ENCODE data around the gene ITGB8.
"Not testable (repeated sequence)": the region's sequence is repeated elsewhere in the genome, so short reads cannot be mapped to it uniquely, and the experiment has no call there.

Gene ITGB8

DNA sequence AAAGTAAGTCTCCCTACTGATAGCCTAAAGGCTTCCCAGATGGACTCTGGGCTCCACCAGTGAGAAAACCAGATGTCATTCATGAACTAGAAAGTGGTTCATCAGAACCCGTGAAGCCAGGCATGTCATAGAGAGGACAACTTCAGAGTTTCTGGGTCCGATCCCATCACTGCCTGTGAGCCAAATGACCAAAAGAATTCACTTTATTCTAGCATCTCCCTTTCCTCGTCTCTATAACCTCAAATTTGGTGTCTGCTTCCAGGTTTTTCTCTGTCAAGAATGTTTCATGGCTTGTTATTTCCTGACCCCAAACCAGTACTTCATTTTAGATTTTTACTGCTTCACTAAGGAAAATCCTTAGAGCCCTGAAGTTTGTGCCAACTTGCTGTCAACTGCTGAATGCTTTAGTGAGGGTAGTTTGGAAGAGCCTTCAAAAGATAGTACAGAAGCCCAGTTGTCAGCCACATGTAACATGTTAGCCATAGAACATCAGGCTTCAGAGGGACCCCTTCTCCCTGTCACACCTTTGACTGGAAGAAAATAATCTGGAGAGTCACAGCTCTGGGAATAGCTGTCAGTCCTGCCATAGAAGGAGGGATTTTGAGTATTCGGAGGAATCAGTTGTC, 34.0 kb downstream of the ITGB8 start:
- DNase-seq (ENCODE audit: low read depth in 2 of 3, low spot score in 2 of 3): no peak

DNA sequence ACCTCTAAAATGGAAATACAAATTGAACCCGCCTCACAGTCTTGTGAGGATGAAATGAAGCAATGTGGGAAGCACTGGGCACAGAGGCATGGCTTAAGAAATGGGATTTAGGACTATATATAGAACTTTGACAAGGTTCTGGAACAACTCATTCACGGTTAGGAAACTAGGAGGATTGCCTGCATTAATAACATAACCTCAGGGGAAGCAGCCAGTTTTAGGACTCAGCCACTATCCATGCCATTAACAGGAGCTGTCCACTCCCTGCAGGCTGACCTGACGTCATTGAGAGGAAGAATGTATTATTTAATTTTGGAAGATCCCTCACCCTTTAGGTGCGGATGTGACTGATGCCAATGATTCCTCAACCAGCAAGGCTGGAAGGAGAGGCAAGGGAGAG, 34.8 kb downstream of the ITGB8 start:
- DNase-seq (ENCODE audit: low read depth in 2 of 3, low spot score in 2 of 3): no peak

DNA sequence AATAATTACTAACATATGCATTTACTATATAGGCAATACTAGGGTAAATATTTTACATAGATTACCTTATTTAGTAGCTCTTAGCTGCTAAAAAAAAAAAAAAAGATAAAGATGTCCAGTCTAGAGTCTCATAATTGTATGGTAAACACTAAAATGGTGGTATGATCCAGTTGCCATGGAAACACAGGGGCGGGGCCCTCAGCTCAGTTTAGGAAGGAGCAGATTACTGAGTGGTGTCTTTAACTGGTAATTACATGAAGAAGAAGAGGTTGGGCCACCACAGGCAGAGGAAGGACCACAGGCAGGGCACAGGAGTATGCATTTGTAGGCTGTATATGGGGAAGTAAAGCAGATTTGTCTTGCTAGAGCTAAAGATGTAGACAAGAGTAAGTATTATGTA, 43.7 kb downstream of the ITGB8 start:
- DNase-seq (ENCODE audit: low read depth in 2 of 3, low spot score in 2 of 3): no peak

DNA sequence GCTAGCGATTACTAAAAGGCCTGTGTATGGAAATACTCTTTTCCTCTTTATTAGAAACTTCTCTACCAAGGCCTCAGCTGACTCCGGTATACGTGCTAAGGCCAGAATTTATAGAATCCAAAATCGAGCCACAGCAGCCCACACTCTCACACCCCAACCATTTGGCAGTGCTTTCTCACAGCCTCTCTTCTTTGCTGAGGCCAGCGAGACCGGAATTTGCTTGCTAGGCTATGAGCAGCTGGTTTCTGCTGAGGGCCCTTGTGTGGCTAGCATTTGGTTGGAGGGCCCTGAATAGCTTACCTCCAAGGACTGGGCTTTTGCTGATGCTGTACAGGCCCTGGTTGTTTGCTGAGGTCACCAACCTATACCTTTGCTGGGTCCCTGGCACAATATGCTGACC, 46.1 kb downstream of the ITGB8 start:
- no peak for DNase-seq (ENCODE audit: low read depth in 2 of 3, low spot score in 2 of 3)

DNA sequence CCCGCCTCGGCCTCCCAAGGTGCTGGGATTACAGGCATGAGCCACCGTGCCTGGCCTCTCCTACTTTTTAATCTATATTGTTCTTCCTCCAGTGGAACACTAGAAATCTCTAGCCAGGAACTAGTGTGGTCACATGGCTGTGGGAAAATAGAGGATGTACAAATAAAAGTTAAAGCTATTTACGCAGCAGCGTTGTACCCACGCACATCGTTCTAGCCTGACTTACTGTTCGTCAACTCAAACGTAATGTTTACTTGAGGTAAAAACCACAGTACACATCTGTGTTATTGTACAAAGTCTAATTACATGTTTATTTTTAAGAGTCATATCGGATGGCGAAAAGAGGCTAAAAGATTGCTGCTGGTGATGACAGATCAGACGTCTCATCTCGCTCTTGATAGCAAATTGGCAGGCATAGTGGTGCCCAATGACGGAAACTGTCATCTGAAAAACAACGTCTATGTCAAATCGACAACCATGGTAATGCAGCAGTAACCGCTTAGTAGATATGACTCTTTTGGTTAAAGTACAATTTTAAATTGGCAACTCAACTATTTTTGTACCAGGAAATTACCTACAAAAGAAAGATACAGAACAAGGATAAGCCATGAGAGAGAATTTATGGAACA, 50.8 kb downstream of the ITGB8 start:
- no peak for DNase-seq (ENCODE audit: low read depth in 2 of 3, low spot score in 2 of 3)

DNA sequence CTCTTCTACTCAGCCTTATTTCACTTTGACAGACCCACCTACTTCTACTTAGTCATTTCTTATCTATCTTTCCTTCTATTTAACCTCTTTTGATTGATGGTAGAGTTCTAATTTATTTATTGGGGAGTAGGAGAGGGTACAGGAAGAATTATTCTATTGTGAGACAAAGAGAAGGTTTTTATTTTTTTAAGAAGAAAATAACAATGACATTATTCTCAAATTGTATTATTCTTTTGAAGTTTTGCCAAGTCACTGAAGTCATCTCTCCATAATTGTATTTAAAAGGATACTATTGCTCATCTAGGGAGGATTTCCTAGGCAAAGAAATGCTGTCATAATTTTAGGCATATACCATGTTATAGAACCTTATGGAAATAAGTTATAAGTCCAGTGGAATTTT, 52.7 kb downstream of the ITGB8 start:
- no peak for DNase-seq (ENCODE audit: low read depth in 2 of 3, low spot score in 2 of 3)

DNA sequence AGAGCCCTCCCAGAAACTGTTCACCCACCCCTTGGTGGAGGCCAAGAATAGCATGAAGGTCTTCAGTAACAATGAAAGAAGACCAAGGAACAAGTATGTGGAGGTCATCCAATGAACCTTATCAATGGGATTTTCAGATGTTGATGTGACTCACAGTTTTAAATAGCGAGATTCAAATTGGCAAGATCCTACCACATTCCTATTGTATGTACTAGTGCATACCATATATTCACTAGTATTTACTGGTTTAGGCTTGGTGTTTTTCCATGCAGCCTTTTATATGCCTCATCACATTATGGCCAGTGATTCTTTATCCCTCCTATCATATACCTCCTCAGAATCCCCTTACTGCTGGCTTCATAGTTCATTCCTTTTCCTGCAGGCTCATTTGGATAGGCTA, 54.4 kb downstream of the ITGB8 start:
- DNase-seq (ENCODE audit: low read depth in 2 of 3, low spot score in 2 of 3): no peak

DNA sequence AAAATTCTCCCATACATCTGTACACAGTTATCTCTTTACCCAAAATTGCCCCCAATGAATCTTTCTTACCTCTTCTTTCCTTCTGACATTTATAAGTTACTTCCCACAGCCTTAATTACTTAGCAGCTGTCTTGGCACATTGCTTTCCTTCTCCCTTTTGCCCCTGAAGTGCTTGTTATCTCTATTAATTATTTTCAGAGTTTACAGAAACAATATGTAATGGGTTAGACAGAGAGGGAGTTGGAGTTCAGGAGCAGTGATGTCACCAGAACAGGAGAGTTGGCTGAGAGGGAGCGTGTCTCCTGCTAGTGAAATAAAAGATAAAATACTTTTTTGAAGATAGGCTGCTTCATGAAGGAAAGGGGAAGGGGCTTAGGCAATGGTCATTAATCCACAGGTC, 57.4 kb downstream of the ITGB8 start:
- DNase-seq (ENCODE audit: low read depth in 2 of 3, low spot score in 2 of 3): no peak

DNA sequence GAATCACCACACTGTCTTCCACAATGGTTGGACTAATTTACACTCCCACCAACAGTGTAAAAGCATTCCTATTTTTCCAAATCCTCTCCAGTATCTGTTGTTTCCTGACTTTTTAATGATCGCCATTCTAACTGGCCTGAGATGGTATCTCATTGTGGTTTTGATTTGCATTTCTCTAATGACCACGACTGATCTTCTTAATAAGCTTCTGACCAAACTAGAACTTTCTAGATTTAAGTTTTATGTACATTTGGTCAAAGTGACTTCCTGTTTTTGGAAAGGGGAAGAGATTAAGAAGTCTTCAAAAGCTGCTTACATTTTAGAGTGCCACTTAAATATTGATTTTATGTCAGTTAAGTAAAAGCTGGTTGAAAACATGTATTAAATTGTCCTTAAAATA, 58.5 kb downstream of the ITGB8 start:
- DNase-seq (ENCODE audit: low read depth in 2 of 3, low spot score in 2 of 3): not testable (repeated sequence)

DNA sequence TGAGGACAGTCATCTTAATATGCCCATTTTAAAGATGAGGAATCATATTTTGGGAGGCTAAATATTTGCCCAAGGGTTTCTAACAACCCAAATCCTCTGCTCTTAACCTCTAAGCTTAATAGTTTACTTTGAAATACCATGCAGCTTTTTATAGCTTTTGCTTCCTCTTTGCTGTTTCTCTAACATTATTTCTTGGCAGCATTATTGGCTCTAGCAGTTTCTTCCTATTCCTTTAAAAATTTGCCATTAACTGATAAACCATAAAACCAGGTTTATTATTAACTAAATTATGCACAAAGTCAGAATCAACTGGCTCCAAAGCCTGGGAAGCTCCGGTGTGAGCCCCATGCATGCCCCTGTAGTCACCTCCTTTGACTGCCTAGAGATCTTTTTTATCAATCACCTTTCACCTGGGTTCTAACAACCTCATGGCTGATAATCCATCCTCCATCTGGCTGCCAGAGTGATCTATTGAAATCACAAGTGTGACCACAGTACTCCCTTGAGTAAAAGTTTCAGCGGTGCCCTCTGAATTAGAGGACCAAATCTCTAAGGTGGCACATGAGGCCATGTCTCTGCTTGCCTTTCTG, 62.4 kb downstream of the ITGB8 start:
- no peak for DNase-seq (ENCODE audit: low read depth in 2 of 3, low spot score in 2 of 3)

DNA sequence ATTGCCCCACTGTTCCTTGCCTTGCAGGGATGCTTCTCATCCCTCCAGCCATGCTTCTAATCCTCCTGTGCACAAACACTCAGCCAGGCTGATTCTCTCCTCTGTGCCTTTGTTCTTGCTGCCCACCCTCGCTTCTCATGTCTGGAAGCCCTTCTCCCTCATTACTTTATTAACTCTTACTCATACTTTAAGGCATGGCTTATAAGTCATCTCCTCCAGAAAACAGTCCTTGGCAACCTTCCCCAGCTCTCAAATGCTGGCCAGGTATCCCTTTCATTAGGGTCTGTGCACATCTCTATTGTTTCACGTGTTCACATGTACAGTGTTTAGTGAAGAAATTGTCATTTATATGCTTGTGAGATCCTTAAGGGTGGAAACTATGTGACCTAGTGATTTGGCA, 62.9 kb downstream of the ITGB8 start:
- no peak for DNase-seq (ENCODE audit: low read depth in 2 of 3, low spot score in 2 of 3)

DNA sequence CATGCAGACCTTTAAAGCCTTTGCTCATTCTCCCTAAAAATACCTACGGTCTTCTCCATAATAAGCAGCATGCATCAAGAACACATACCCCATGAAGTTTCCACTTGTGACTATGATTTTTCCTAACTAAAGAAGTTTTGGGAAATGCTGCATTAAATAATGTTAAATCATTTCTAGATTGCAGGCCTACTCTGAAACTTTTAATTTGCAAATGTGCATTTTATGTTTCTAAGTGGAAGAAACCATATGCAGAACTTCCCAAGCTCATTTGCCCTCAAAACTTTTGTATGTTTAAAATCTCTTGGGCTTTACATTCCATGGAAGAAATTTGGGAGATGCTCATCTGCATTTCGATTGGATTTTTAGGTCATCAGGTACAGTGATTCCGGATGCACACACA, 63.6 kb downstream of the ITGB8 start:
- no peak for DNase-seq (ENCODE audit: low read depth in 2 of 3, low spot score in 2 of 3)

DNA sequence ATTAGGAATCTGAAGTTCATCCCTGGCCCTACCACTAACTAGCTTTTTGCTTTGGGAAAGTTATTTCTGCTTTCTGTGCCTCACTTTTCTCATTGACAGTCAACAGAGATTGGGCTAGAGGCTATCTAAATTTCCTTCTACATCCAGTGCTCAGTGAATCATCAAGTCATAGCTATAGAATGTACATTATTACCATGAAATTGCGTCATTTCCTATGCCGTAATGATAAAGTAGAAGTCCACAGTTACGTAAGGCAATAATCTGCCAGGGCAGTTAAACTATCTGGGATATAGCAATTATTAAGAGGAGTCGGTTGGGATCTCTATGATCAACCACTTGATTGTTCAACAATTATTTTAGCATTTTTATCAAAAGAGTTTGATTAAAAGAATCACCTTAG, 64.4 kb downstream of the ITGB8 start:
- DNase-seq (ENCODE audit: low read depth in 2 of 3, low spot score in 2 of 3): no peak

DNA sequence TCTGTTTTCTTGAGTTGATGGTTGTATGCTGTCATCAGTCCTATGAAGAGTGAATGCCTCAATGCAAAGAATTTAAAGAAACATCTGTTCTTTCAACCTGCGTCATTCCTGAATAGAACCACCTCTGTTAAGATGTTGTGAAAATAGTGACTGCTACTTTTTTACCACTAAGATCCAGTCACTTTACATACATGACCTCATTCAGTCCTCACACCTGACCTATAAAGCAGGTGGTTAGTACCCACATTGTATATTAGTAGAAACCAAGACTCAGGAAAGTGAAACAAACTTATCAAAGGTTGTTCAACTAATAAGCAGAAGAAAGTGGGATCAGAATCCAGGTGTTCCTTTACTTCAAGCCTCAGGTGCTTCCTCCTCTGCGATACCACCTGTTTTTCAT, 64.8 kb downstream of the ITGB8 start:
- no peak for DNase-seq (ENCODE audit: low read depth in 2 of 3, low spot score in 2 of 3)

DNA sequence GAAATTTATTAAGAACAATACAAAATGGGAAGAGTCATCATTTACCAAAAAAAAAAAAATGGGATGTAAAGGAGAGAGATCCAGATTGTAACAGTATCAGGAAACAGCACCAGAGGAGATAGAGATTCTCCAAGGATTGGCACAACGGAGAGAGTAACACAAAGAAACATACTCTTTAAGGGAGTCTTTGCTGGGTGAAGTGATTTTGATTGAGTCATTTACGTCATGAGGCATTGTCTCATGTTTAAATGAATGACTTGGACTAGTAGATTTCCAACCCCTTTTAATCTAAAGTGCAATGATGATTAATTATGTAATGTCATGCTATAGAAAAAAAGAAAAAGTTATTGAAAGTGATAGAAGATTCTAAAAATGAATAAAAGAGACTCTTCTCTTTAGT, 68.8 kb downstream of the ITGB8 start:
- DNase-seq (ENCODE audit: low read depth in 2 of 3, low spot score in 2 of 3): no peak

DNA sequence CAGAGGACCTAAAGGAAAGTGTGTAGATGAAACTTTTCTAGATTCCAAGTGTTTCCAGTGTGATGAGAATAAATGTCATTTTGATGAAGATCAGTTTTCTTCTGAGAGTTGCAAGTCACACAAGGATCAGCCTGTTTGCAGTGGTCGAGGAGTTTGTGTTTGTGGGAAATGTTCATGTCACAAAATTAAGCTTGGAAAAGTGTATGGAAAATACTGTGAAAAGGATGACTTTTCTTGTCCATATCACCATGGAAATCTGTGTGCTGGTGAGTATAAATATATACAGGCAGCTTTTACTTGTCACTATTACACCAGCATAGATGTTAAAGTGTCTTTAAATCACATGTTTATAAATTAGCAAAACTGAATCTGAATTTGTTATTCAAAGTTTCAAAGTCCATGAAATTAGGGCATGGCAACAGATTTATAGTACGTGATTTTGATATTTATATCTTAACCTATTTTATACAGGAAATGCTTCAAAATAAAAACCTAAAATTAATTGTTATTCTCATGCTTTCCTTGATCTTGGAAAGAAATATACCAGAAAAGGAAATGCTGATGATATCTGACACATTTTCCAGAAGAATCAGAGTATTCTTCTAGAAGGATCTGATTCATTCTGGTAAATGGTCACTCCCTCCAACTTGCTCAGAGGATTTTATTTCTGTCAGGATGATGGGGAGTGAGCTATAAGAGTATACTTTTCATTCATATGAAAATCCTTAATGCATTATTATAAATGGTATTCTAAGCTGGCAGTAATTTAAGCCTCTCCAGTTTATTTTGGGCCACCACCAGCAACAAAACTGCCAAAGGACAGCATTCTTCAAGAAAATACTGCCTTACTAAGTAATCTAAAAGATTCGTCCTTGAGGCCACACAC, 71.4 kb downstream of the ITGB8 start:
- no peak for DNase-seq (ENCODE audit: low read depth in 2 of 3, low spot score in 2 of 3)

DNA sequence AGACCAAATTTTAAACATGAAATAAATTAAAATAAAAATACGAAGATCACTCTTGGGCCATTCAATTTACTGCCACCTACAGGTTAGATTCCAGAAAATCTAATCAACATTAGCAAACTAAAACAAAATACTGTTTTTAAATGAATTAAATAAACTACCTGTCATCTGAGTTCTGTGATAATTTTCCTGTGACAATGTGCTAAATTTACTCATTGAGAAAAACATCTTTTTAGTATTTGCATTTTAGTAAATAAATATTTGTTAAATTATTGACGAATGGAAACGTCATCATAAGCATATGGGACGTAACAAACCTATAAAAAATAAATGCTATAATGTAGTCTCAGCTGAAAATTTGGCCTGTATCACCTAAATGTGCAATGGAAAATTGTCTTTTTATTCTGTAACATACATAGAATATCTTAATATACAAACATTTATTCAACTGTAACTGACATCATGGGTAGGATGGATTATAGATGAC, 72.1 kb downstream of the ITGB8 start:
- no peak for DNase-seq (ENCODE audit: low read depth in 2 of 3, low spot score in 2 of 3)

DNA sequence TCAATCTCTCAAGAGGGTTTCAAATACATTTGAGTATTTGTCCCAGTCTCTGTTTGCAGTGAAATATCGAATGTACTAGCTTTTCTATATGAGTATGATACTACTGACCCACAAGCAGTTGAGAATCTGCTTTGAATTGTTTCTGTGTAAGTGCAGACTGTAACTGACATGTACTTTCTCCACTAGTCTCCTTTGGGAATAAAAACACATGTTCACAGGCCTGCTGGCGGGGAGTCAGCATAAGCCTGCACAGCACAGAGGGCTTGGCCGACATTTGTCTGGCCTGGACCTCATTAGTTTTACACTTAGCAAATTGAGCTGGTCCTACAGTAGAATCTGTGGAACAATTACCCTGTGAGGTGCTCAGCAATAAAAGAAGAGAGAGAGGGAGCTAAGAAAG, 72.6 kb downstream of the ITGB8 start:
- DNase-seq (ENCODE audit: low read depth in 2 of 3, low spot score in 2 of 3): no peak

DNA sequence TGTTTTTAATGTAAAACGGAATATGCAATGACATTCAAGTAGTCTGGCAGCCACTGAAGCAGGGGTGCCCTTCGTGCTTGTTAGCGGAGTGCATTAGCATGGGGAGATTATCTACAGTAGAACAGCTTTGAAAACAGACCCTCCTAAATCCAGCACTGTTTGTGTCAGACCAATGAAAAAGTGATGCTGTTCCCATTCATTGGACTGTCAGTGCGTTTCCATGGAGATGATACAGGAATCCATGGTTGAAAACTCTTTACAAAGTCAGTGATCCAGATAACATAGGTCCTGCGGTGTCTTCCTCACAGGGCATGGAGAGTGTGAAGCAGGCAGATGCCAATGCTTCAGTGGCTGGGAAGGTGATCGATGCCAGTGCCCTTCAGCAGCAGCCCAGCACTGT, 73.6 kb downstream of the ITGB8 start:
- no peak for DNase-seq (ENCODE audit: low read depth in 2 of 3, low spot score in 2 of 3)

DNA sequence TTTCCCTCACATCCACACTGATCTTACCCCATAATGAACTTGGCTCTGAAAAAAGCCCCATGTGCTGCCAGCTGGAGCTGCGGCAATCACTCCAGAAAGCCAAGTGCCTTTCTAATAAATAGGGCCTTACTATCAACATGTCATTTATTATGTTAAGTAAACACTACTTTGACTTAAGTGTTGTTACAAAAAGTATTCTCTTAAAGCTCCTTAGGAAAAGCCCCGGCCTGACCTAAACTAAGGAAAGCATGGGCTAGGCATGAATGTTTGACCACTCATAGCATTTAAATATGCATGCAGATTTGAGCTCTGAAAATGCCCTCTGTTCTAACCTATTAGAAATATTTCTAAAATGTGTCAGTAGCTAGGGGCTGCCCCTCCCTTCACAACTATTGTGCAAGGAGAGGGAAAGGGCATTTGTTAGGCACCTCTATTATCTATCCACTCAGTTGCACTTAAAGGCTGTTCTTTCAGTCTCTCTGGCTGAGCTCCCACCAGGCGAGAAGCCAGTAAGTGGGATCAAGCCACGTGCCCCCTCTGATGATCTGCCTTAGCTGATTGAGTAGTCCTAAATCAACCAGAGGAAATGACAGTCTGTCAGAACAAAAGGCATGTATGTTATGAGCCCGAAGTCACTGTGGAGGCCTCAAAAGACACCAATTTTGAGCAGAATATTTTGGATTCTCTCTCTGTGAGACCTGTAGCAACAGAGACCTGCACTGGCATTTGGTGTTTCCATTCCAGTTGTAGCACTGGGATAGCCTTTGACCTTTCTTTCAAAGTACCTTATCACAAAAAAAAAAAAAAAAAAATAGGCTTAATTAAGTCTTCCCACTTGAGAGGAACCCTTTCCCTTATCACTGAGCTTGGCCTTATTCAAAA, 77.1 kb downstream of the ITGB8 start:
- no peak for DNase-seq (ENCODE audit: low read depth in 2 of 3, low spot score in 2 of 3)

DNA sequence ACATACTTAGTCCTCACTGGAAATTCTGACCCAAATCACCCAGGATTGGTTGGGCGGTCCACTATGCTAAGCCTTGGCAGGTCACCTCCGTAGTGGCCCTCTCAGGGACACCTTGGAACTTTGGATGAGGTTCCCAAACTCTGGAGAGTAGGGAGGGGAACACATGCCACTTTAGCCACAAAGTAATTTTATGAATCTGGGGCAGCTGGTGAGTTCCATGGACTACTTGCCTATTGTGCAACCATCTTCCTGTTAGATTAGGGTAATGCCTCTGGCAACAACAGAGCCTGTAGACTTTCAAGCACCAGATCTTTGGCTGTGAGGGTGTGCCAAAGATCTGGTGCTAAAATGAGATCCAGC, 77.7 kb downstream of the ITGB8 start:
- DNase-seq (ENCODE audit: low read depth in 2 of 3, low spot score in 2 of 3): no peak
